Right hindlimb (tissue), 1 donor: Measurements from ENCODE around the gene AICDA.
"Not testable (repeated sequence)": the region's sequence is repeated elsewhere in the genome, so short reads cannot be mapped to it uniquely, and the experiment has no call there.

ENCODE experiments used
- DNase-seq: peaks from one replicate; pipeline ENCODE4 v3.0.0-alpha.2; 2018

The AICDA gene

DNA sequence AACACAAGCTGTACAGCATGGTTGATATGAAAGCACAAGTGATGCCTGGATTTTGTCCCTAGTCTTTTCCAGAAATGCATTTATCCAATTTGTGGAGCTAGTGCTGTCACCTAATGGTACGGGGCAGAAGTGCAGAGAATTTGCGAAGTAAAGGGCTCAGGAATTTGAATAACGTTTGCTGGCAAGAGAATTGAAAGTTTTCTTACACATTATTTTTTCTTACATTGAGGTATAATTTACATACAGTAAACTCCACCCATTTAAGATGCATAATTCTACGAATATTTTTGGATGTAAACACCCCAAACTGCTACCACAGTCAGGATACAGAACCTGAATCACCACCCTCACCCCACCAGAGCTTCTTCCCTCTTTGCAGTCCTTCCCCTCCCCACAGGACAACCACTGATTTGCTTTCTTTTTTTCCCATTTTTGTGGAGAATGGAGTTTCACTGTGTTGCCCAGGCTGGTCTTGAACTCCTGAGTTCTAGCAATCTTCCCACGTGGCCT lies 3.5 kb downstream of the AICDA start:
- DNase-seq, result peak; percentile 36

- DNase-seq, result no peak
These were observed 5.8 kb downstream of the AICDA start for GRCh38 chr12:8606890-8607289.

- DNase-seq, result no peak
These were observed 7.6 kb downstream of the AICDA start for GRCh38 chr12:8605057-8605456.

- DNase-seq, result no peak
These were observed 8.8 kb downstream of the AICDA start for GRCh38 chr12:8603856-8604255.

- DNase-seq, result no peak
These were observed 9.4 kb downstream of the AICDA start for GRCh38 chr12:8603286-8603685.

- DNase-seq, result no peak
These were observed 16.1 kb downstream of the AICDA start for GRCh38 chr12:8596561-8596960.

DNA sequence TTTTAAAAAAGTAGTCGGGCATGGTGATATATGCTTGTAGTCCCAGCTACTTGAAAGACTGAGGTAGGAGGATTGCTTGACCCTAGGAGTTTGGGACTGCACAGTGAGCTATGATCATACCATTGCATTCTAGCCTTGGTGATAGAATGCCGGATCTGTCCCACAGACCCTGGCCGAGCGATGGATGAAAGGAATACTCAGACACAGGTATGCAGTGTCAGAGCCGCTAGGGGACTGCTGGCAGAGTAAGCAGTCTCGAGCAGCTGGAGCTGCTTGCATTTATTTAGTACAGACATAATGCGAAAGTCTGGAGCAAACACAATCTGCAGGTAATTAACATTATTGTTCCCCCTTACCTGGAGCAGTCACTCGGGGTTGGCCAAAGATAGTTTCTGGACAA lies 18.6 kb downstream of the AICDA start:
- DNase-seq, result no peak

- no peak for DNase-seq
These were observed 19.4 kb downstream of the AICDA start for GRCh38 chr12:8593246-8593645.

- no peak for DNase-seq
These were observed 21.7 kb downstream of the AICDA start for GRCh38 chr12:8590842-8591545.

DNA sequence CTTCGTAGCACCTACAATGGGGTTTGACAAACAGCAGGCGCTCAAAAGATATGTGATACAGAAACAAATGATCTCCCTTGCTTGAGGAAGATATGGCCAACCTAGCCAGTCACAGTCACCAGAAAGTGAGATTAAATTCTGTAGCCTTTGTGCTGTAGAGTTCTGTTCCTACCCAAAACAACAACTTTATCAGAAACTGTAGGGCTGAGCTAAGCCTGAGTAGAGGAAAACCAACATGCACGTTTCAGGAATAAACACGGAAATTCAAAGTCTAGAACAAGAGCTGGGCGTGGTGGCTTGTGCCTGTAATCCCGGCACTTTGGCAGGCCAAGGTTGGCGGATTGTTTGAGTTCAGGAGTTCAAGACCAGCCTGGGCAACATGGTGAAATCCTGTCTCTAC lies 23.0 kb downstream of the AICDA start:
- DNase-seq, result no peak

GRCh38 chr12:8584478-8584877 lies 28.2 kb downstream of the AICDA start:
- not testable (repeated sequence) for DNase-seq

DNA sequence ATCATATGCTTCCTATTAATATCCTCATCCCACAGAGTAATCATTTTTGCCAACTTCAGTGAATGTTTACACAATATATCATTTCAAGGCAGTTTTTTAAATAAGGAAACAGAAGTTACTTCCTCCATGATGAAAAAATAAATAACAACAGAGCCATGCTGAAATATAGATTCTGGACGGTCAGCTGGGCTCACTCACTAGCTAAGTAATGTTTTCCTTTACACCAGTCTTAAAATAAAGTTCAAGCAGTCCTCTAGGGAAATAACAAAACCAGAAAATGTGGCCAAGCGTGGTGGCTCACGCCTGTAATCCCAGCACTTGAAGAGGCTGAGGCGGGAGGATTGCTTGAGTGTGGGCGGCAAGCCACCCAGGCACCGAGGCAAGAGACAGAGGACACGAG lies 28.7 kb downstream of the AICDA start:
- no peak for DNase-seq

- no peak for DNase-seq
These were observed 31.4 kb downstream of the AICDA start for GRCh38 chr12:8581098-8581784.

GRCh38 chr12:8577879-8578278 lies 34.8 kb downstream of the AICDA start:
- no peak for DNase-seq

GRCh38 chr12:8572507-8572906 lies 40.2 kb downstream of the AICDA start:
- DNase-seq, result no peak

- DNase-seq, result no peak
These were observed 46.1 kb downstream of the AICDA start for GRCh38 chr12:8566525-8566924.

DNA sequence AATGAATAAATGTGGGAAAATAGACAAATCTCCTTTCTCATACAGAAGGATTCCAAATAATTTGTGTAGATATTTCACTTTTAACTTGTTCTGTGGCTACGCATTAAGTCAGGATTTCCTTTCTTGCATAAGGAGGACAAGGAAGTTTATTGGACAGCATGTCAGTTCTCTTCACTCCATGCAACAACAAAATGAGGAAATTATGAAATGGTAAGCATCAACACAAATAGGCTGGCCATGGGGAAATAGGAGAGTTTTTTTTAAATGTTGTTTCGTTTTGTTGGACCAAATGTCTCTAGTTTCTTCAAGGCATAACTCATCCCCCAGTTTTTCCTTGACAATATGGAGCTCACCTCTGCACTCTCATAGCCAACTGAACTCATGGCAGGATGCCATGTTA lies 46.6 kb downstream of the AICDA start:
- DNase-seq, result not testable (repeated sequence)

GRCh38 chr12:8564656-8565055 lies 48.0 kb downstream of the AICDA start:
- no peak for DNase-seq

- no peak for DNase-seq
These were observed 49.3 kb downstream of the AICDA start for GRCh38 chr12:8563356-8563755.

DNA sequence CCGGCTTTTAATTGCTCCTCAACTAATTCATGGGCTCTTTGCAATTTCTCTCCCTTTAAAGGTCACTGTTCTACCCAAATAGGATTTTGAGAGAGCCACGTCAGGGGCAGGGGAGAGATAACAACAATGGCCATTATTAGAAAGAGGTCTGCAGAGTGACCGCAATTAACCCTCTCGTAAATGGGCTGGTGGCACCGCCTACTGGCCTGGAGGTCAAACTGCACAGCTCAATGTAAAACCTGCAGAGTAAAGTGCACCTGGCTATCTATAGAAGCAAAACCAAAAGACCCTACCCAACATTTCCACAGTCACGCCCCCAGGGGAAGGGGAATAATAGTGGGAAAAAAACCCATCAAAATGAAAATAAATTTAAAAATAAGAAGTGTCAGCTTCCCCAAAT lies 50.3 kb downstream of the AICDA start:
- DNase-seq, result no peak

DNA sequence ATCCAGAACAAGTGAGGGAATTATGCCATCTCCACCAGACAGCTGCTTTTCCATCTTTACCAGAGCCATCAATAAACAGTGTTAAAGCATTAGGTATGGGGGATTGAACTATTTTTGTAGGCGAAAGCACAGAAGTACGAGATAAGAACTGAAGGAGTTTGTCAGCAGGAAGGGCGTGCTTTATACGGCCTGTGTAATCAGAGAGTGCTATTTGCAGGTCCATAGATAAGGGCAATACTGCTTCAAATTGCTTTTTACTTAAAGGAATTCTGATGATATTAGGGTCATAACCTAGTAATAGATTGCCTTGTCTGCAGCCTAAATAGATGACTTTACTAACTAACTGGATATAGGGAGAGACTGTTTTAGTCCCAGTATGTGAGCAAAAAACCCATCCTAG lies 51.6 kb downstream of the AICDA start:
- no peak for DNase-seq

- no peak for DNase-seq
These were observed 53.0 kb downstream of the AICDA start for GRCh38 chr12:8559676-8560075.

DNA sequence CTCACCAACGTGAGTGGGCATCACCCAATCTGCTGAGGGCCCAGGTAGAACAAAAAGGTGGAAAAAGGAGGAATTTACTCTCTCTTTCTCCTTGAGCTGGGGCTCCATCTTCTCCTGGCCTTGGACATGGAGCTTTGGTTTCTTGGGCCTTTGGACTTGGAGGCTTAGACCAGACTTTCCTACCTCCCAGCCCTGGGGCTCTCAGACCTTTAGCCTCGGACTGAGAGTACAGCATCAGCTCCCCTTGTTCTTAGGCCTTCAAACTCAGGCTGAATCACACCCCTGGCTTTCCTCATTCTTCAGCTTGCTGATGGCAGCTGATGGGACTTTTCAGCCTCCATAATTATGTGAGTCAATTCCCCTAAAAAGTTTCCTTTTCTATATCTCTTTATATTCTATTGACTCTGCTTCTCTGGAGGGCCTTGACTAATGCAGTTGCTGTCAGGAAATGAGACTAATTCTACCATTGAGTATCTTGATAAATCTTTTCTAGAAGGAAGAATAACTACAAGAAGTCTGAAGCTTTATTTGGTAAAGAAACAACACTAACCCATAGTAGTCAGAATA lies 56.0 kb downstream of the AICDA start:
- no peak for DNase-seq
